HEK293T (cell line): ENCODE data around the gene MSTO1.

Experiments used
- ARNT ChIP-seq: fragments of 450-650 bp; IDR thresholded peaks from 2 replicates; pipeline ENCODE4 v1.6.1; 2017; ENCODE audit warnings: mild to moderate bottlenecking
- BHLHE40 ChIP-seq: fragments of 450-650 bp; IDR thresholded peaks from 2 replicates; pipeline ENCODE4 v1.6.1; 2016; ENCODE audit warnings: mild to moderate bottlenecking, moderate library complexity, borderline replicate concordance
- CTBP1 ChIP-seq: fragments of 450-650 bp; IDR thresholded peaks from 2 replicates; pipeline ENCODE4 v1.6.1; 2016; ENCODE audit warnings: borderline replicate concordance
- ELF4 ChIP-seq: fragments of 450-650 bp; IDR thresholded peaks from 2 replicates; pipeline ENCODE4 v1.6.1; 2017; ENCODE audit warnings: antibody characterized with exemption
- FOXA1 ChIP-seq: fragments of 450-650 bp; IDR thresholded peaks from 2 replicates; pipeline ENCODE4 v1.6.1; 2016; ENCODE audit warnings: mild to moderate bottlenecking
- FOXM1 ChIP-seq: fragments of 450-650 bp; IDR thresholded peaks from 2 replicates; pipeline ENCODE4 v1.6.1; 2017; ENCODE audit warnings: mild to moderate bottlenecking, borderline replicate concordance
- LEF1 ChIP-seq: fragments of 450-650 bp; IDR thresholded peaks from 2 replicates; pipeline ENCODE4 v1.6.1; 2017; ENCODE audit warnings: mild to moderate bottlenecking, borderline replicate concordance
- NFRKB ChIP-seq: fragments of 450-650 bp; IDR thresholded peaks from 2 replicates; pipeline ENCODE4 v1.6.1; 2016; ENCODE audit warnings: mild to moderate bottlenecking, moderate library complexity
- SP1 ChIP-seq: fragments of 450-650 bp; IDR thresholded peaks from 2 replicates; pipeline ENCODE4 v1.6.1; 2017
- SUZ12 ChIP-seq: fragments of 450-650 bp; IDR thresholded peaks from 2 replicates; pipeline ENCODE4 v1.6.1; 2016; ENCODE audit warnings: mild to moderate bottlenecking
- ZNF384 ChIP-seq: fragments of 450-650 bp; IDR thresholded peaks from 2 replicates; pipeline ENCODE4 v1.6.1; 2016
- TF ChIP-seq, protein P1 (sequence below): fragments of 450-650 bp; IDR thresholded peaks from 2 replicates; pipeline ENCODE4 v1.6.1; 2016

- TF ChIP-seq LEF1 (no peak), NFRKB (no peak), ELF4 (no peak), FOXM1 (no peak), SP1 (no peak), ARNT (no peak), BHLHE40 (no peak), SUZ12 (no peak), FOXA1 (no peak), CTBP1 (no peak), ZNF384 (no peak)
- TF ChIP-seq, protein P1, sequence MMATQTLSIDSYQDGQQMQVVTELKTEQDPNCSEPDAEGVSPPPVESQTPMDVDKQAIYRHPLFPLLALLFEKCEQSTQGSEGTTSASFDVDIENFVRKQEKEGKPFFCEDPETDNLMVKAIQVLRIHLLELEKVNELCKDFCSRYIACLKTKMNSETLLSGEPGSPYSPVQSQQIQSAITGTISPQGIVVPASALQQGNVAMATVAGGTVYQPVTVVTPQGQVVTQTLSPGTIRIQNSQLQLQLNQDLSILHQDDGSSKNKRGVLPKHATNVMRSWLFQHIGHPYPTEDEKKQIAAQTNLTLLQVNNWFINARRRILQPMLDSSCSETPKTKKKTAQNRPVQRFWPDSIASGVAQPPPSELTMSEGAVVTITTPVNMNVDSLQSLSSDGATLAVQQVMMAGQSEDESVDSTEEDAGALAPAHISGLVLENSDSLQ: no peak
These were observed 47.4 kb downstream of the MSTO1 start for GRCh38 chr1:155657463-155657862.
